ENCODE results near the gene SCFD2.

GRCh38 chr4:52867163-52867562, 498.7 kb downstream of the SCFD2 start:
- no peak for TF ChIP-seq POLR2A (IDR thresholded peaks at IDR 0.05)
- TF ChIP-seq CTCF (IDR thresholded peaks at IDR 0.05), result no peak
